GM19238 (cell line): ENCODE results near the gene AKNA.

Experiments
- DNase-seq: peaks from one replicate; pipeline ENCODE4 v3.0.0; 2011; ENCODE audit warnings: low spot score; ENCODE audit not compliant: insufficient read length

AKNA gene

DNA sequence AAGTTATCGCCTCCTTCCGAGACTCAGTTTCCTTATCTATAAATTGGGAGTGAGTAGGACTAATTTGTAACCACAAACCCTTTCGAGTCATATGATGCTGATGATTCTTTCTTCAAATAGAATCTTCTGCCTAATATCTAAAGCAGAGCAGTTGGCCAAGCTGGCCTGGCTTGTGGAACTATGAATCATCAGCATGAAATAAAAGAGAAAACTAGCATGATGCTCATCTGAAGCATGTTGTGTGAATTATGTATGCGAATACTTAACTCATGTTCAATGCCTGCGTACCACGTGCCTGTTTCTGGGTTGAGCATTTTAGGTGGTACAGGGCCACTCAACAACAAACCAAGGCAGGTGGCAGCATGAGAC lies 79.9 kb downstream of the AKNA start:
- no peak for DNase-seq

DNA sequence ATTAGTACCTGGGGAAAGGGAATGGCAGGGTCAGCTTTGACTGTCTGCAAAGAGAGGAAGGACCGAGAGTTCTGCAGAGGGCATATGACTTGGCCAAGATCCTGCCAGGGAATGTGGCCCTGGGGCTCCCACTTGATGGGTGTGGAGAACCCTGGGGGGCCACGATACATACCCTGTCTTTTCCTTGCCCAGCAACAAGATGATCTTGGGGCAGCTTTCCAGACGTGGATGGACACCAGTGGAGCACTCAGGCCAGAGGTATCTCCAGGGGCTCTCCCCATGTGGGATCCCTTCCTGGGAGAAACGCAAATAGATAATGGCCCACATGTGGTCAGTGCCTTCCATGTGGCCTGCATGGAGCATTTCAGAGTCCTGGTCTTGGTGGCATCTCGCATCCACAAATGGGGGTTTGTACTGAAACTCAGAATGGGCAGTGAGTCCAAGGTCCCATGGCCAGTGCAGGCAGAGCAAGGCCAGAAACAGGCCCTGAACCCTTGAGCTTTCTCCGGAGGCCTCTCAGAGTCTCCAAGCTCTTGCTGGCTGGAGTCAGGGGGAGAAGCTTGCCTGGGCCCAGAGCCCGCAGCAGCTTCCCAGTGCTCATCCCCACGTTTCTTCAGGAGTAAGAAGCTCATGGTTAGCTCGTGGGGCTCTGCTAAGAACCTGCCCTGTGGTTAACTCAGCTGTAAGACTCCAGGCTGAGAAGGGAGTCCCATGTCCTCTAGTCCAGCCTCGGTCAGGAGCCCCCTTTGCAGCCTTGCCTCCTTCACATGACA lies 83.2 kb downstream of the AKNA start:
- DNase-seq: no peak

DNA sequence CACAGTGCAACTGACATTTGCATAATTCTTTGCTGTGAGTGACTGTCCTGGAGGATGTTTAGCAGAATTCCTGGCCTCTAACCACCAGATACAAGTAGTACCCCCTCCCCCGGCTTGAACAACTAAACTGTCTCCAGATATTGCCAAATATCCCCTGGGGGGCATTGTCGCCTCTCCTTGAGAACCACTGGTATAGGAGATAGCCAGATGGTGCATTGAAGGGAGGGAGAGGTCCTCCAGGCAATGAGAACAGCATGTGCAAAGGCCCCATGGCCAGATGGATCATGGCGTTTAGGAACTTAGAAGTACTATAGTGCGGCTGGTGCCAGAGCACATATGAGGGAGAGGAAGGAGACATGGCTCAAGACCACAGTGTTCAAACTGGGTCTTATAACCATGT lies 83.8 kb downstream of the AKNA start:
- no peak for DNase-seq

DNA sequence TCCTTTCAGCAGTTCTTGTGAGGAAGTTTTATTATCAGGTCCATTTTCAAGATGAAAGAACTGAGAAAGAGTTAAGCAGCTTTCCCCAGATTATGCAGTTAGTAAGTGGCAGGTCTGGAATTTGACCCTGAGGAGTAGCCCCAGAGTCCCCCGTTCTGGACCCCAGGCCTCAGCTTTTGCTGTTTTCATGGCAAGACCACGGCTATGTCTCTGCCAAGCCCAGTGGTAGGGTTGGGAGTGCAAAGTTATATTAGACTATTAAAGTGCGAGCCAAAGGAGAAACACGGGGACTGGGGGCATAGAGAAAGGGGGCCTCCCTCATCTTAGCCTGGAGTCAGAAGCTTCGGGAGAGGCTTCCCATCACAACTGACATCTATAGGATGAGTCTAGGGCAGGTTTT lies 84.2 kb downstream of the AKNA start:
- DNase-seq: no peak

DNA sequence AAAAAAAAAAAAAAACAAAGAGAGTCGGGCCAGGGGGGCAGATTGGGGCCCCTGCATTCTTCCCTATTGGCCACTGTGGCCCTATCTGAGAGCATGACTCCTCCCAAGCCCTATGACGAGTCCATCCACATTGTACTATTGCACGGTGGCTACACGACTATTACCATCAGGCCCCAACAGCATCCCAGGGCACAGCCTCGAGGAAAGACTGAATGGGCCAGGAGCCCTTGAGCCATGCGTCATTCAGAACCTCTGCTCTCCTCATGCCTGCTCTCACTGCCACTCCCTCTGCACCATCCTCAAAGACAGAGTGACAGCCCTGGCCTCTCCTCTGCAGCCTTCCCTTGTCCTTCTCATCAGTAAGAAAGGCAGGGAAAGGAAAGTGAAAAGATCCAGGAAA lies 85.1 kb downstream of the AKNA start:
- DNase-seq: no peak

DNA sequence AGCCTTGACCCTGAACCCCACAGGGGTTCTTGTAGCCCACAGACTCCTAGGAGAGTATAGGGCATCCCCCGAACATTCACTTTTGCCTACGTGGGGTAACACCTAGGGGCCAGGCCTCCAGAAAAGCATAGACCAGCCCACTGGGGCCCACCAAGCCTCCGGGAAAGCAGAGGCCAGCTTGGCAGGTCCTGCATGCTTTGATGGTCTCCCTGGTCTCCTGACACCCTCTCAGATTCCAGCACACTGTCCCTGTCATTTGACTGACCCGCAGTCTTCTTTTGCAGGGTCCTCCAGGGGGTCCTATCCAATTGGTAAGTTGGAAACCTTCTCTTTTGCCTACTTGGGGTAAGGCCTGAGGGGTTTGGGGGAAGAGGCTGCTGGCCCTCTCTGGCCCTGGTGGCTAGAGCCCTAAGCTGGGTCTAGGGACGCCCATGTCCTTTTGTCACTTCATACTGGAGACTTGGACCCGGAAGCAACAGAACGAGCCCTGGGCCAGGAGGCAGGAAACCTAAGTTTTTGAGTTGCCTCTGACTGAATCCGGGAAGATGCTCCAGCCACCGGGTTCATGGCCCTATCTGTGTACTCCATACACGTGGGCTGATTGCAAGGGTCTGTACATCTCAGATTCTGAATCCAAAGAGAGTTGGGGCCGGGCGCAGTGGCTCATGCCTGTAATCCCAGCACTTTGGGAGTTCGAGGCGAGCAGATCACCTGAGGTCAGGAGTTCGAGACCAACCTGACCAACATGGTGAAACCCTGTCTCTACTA lies 85.8 kb downstream of the AKNA start:
- no peak for DNase-seq

DNA sequence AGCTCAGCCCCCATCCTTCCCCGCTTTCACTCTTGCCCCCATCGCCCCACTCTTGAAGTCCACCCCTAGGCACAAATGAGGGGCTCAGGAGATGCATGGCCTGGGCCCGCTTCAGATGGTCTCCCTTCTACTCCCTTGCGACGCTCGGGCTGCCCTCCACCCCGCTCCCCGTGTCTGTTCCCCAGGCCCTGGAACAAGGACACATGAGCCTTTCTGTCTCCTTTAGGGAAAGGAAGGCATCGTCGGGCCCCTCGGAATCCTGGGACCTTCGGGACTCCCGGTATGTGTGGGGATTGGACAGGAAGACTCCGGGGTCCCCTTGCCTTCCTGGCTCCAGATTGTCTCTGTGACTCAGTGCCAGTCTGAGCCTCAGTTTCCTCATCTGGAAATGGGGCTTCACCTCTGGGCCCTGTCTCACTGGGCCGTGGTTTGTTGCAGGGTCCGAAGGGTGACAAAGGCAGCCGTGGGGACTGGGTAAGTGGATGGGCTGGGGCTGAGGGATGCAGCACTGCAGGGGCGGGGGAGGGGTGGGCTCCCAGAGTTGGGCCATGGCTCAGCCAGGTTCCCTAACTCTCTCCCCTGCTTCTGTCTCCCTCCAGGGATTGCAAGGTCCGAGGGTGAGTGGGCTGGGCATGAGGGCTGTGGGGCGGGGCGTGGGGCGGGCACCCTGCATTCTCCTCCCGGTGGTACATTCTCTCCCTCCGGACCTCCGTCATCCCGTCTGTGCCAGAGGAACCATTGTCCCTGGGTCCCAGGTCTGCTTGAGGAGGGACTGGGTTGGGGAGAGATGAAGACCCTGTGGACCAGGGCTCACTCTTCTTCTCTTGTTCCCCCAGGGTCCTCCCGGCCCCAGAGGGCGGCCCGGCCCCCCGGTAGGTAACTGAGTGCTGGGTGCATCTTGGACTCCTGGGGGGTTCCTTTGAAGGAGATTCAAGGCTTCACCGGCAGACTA lies 86.7 kb downstream of the AKNA start:
- DNase-seq: no peak

DNA sequence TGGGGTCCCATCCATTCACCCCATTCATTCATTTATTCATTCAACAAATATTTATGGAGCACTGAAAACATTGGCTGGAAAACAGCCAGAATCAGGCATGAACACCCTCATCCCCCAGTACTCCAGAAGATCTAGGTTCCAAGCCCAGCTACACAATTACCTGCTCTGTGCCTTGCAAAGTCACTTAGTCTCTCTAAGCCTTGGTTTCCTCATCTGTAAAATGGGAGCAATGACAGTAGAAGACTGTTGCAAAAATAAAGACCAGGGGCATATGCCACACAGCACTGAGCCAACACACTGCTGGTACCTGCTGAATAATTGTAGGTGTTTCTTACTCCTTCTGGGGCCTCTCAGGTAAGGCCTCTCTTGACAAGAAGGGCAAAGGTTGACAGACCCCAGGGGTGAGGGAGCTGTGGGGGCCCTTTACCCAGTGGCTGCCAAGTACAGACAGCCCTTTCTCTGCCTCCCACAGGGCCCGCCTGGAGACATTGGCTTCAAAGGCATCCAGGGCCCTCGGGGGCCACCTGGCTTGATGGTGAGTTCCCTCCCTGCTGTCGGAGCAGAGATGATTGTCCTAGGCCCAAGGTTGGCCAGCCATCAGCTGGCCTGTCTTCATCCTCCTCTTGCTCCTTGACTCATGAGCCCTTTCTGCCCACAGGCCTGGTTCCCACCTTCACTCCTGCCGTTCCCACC lies 87.5 kb downstream of the AKNA start:
- DNase-seq: no peak

DNA sequence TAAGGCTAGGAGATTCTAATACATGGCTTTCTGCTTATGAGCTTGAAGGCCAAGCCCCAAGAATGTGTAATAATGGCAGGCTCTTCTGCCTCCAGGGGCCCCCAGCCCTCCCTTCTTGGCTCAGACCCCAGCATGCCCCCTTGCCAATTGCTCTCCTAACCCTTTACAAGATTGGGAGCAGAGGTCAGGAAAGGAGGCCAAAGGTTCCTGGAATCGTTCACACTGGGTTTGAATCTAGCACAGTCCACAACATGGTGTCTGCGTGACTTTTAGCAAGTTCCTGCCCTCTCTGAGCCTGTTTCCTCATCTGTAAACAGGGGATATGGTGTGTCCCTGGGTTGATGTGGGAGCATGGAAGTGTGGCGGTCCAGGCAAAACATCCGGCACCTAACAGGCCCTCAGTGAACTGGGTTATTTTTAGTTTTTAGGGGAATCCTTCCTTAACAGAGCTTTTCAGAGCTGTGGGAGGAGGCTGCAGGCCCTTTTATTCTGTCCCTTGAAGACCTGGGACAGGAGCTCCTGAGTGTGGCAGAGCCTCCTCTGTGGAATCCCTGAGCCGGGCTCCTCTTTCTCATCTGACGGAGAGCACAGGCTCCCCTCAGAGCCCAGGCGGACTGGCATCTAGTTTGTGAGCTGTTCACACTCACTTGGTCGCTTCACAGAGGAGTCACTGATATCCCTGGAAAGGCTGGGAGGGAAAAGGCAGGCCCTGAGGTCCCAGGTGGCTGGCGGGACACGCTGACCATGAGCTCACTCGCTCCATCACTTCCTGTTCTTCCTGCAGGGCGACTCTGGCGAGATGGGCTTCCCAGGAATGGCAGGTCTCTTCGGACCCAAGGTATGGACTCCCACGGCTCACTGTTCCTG lies 88.3 kb downstream of the AKNA start:
- DNase-seq: no peak

DNA sequence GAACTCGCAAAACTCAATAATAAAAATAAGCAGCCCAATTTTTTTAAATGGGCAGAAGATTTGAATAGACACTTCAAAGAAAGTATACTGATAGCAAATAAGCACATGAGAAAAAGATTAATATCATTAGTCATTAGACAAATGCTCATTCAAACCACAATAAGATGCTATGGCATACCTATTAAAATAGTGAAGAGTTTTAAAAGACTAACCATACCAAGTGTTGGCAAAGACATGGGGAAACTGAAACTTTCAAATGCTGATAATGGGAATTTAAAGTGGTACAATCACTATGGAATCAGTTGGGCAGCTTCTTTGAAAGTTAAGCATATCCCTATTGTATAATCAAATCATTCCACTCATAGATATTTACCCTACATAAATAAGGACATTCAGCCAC lies 91.4 kb downstream of the AKNA start:
- no peak for DNase-seq

DNA sequence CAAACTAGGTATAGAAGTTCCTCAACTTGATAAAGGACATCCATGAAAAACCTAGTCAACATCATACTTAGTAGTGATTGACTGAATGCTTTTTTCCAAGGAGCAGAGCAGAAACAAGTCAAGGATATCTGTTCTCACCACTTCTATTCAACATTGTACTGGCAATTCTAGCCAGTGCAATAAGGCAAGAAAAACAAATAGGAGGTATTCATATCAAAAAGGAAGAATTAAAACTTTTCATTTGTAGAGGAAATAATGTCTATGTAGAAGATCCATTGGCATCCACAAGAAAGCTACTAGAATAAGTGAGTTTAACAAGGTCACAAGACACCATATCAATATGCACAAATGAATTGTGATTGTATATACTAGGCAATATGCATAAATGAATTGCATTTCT lies 93.1 kb downstream of the AKNA start:
- no peak for DNase-seq

DNA sequence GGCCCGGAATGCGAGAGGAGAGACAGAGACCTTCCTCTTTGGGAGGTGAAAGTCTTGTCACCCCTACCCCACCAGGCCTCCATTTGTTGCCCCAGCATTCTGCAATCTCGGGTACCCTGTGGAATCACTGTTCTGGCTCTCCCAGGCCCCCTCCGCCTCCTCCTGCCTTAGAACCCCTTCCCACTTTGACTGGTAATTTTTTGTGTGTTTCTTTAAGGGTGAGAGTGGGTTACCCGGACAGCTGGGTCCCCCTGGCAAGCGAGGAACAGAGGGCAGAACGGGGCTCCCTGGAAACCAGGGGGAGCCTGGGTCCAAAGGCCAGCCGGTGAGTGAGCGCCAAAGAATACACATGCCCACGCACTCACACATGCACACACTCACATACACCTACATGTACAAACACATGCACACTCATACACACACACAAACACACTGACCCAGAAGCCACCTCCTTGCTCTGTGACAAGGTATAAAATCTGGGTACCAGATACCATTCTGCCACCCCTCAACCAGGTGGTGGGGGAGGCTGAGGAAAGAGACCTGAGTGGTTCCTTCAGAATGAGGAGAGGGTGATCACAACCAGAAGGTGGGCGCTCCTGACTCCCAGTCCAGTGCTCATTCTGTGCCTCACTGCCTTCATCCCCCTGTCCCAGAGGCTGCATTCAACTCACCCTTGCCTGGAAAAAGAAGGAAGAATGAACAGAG lies 95.7 kb downstream of the AKNA start:
- no peak for DNase-seq

DNA sequence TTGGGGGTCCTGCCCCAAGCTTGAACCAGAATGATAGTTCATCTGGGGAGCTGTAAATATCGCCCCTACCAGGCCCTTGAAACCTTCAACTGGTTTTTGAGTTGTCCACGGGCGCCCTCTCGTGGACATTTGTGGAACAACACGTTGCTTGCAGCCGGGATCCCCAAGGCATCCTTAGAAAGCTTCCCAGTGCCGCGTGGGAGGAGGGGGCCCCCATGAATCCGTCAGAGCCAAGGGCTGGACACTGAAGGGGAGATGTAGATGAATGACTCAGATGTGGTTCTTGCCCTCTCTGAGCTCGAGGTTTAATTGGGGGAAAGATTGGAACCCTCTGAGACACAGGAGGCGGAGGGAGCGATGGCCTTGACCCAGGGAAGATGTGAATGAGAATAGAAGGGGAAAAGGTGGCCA lies 96.7 kb downstream of the AKNA start:
- DNase-seq: peak; percentile 43

DNA sequence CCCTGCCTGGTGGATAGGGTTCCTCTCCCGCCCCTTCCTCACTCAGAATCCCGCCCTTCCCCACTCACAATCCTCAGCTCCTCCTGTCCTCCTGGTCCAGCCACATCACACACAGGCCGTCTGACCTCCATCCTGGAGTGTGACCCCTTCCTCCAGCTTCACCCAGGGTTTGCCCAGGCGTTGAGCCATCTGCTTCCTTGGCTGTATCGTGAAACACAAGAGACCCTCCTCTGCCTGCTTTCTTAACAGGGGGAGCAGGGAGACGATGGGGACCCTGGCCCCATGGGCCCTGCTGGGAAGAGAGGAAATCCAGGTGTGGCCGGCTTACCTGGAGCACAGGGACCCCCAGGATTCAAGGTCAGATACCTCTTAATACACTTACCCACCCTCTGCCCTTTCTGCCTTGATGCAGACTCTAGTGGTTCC lies 97.2 kb downstream of the AKNA start:
- DNase-seq: no peak

DNA sequence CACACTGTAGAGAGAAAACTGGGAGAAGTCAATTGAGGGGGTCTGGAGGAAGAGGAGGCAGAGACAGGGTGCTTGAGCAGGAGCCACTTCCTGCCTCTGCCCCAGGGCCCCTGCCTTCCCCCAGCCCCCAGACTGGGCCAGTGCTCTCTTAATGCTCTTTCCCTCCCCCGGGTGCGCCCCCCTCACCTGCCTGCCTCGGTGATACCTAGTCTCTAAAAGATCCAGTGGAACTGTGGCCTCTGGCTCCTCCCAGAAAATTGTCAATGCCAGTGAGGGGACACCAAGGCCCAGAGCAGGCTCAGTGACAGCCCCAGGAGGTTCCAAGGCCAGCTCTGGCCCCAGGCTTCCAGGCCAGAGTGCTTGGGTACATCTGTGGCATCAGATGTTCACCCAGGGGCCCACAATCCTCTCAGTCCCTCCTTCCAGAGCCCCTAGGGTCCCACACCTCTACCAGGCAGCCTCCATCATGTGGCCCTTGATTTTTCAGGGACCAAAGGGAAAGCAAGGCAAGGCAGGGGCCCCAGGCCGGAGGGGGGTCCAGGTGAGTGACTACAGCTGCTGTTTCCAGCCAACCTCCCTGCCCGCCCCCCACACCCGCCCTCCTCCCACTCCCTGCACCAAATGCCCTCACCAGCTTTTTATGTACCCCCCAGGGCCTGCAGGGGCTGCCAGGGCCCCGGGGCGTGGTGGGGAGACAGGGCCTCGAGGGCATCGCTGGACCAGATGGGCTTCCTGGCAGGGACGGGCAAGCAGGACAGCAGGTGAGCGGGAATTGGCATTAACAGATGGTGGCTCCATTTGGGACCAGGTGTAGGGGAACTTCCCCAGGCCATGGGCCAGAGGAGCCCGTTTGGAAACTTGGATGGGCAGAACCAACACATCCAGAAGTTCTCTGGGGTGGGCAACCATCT lies 98.0 kb downstream of the AKNA start:
- no peak for DNase-seq

DNA sequence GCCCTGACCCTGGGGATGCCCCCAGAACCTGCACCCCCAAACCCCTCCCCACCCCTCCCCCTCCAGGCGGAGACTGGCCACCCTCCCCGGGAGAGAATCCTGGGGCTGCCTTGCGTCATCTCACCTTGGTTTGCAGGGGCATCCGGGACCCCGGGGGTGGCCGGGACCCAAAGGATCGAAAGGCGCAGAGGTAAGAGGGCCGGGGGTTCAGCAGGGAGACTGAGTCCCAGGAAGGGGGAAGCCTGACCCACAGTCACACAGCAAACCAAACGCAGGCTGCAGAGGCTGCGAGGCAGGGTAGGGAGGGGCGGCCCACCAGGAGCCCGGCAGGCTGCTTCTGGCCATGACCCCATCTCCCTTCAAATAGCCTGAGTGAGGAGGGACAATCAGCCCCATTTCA lies 98.7 kb downstream of the AKNA start:
- DNase-seq: no peak

DNA sequence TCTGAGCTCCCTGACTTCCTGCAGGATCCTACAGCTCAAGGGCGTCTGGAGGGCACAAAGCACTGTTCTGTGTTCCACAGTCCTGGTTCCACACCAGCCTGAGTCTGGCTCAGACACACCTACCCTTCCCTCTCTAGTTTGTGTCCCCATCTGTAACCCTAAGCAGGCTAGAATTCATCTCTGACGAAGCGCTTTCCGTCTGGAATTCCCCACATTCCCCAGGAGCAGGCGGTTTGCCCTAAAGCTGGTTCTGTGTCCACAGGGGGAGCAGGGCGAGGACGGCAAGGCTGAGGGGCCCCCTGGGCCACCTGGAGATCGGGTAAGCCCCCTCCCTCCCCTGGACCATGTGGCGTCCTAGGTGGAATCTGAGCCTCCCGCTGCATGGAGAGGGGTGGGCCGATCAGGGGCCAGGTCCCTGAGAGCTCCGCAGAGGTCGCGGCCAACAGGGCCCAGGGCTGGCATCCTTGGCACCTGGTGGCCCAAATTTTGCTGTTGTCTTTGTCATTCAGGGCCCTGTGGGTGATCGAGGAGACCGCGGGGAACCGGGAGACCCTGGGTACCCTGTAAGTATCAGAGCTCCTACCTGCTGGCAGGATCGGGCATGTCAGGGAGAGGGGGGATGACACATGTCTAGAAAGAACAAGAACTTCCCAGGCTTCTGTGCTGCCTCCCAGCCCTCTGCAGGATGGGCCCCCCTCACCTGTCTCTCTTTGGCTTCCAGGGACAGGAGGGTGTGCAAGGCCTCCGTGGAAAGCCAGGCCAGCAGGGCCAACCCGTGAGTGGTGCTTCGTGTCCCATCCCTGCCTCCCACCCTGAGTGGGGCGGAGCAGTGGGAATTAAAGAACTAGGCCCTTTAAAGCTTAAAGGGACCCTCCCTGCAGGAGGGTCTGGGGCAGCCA lies 99.3 kb downstream of the AKNA start:
- DNase-seq: no peak

DNA sequence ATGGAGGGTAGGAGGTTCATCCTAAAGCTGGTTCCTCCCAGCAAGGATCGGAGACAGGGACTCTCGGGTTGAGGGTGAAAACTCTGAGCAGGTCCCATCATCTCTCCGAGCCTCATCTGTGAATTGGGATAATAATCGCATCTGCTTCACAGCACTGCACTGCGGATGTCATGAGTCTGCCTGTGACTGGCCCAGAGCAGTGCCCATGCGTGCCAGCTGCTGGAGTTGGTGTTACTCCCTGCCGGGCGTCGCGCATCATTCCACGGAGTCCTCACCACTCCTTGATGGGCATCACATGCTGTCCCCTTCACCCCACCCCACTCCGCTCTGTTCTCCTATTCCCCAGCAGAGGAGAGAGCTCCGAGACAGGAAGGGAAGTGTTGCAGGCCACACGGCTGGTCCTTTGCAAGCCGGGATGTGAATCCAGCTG lies 100.0 kb downstream of the AKNA start:
- DNase-seq: no peak
